WI38 (cell line): ENCODE data around the gene SOX12.
"Not testable (repeated sequence)": the region's sequence is repeated elsewhere in the genome, so short reads cannot be mapped to it uniquely, and the experiment has no call there.

Experiments used
- H3K4me3 ChIP-seq: 2 replicates; pipeline ENCODE4 v1.5.1; 2011; ENCODE audit warnings: low read depth, mild to moderate bottlenecking, control low read depth, low read length
- TF ChIP-seq, protein P1 (sequence below): IDR thresholded peaks from 2 replicates; pipeline ENCODE4 v1.5.1; 2012; ENCODE audit warnings: low read depth, mild to moderate bottlenecking, control low read depth, low read length

Gene SOX12

DNA sequence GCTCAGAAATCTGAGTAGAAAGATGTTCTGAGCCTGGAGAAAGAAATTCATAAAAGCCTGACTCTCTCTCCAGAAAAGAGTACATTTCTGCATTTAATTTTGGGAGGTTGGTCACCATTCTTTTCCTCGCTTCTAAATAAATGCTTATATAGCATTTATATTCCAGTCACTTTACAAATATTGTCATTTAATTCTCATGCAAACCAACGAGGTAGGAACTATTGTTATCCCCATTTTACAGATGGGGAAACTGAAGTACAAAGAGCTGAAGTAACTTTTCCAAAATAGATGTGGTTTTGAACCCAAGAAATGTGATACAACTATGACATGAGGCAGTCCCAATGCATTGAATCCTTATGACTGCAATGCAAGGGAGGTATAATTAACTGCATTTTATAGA lies 50.7 kb downstream of the SOX12 start:
- TF ChIP-seq, protein P1, sequence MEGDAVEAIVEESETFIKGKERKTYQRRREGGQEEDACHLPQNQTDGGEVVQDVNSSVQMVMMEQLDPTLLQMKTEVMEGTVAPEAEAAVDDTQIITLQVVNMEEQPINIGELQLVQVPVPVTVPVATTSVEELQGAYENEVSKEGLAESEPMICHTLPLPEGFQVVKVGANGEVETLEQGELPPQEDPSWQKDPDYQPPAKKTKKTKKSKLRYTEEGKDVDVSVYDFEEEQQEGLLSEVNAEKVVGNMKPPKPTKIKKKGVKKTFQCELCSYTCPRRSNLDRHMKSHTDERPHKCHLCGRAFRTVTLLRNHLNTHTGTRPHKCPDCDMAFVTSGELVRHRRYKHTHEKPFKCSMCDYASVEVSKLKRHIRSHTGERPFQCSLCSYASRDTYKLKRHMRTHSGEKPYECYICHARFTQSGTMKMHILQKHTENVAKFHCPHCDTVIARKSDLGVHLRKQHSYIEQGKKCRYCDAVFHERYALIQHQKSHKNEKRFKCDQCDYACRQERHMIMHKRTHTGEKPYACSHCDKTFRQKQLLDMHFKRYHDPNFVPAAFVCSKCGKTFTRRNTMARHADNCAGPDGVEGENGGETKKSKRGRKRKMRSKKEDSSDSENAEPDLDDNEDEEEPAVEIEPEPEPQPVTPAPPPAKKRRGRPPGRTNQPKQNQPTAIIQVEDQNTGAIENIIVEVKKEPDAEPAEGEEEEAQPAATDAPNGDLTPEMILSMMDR = no peak
- H3K4me3 ChIP-seq = no peak overlapping the region

DNA sequence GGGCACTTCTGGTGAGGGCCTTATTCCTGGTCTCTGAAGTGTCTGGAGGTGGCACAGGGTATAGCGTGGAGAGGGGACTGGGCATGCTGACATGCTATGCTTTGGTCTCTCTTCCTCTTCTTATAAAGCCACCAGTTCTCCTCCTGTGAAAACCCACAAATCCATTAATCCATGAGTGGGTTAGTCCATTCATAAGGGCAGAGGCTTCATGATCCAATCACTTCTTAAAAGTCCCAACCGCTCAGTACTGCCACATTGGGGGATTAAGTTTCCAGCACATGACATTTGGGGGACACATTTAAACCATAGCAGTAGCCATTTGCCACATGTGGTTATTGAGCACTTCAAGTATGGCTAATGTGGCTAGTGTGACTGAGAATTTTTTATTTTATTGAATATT lies 51.4 kb downstream of the SOX12 start:
- H3K4me3 ChIP-seq = no peak overlapping the region
- TF ChIP-seq, protein P1 = no peak

DNA sequence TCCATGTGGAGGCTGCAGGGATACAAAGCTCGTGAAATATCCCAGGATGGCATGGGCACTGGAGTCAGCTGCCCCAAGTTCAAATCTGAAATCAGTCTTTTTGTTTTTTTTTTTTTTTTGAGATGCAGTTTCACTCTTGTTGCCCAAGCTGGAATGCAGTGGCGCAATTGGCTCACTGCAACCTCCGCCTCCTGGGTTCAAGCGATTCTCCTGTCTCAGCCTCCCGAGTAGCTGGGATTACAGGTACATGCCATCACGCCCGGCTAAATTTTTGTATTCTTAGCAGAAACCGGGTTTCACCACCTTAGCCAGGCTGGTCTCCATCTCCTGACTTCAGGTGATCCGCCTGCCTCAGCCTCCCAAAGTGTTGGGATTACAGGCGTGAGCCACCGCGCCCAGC lies 52.2 kb downstream of the SOX12 start:
- H3K4me3 ChIP-seq = not testable (repeated sequence)

DNA sequence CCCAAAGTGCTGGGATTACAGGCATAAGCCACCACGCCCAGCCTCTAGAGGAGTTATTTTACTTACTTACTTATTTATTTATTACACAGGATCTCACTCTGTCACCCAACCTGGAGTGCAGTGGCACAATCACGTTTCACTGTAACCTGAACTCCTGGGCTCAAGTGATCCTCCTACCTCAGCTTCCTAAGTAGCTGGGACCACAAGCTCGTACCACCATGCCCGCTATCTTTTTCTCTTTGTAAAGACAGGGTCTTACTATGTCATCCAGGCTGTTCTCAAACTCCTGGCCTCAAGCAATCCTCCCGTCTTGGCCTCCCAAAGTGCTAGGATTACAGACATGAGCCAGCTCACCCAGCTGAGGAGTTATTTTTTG lies 53.6 kb downstream of the SOX12 start:
- TF ChIP-seq, protein P1 = no peak
- no peak overlapping the region for H3K4me3 ChIP-seq
